GM12892 (cell line): Measurements from ENCODE around the gene BAHD1.
A peak's percentile ranks its signal among the peaks of the same experiment; 100 is the strongest.

Experiments used
- POLR2A ChIP-seq: IDR thresholded peaks from 2 replicates; pipeline ENCODE4 v1.6.1; 2011; ENCODE audit warnings: low read depth, low read length, control low read depth
- POLR2AphosphoS5 ChIP-seq: IDR thresholded peaks from 2 replicates; pipeline ENCODE4 v1.6.1; 2011; ENCODE audit warnings: low read depth, low read length, control low read depth

- TF ChIP-seq POLR2A (peak; percentile 51; the same call in 1 of the 2 replicates), POLR2AphosphoS5 (no peak)
Measured at GRCh38 chr15:40440743-40441564, at the start of gene BAHD1.
